Fibroblast of peridontal ligament (primary cell): ENCODE results near the gene CADPS2.

Experiments
- DNase-seq: peaks from one replicate; pipeline ENCODE4 v3.0.0-alpha.2; 2010; ENCODE audit errors: extremely low read depth

CADPS2 gene

GRCh38 chr7:122311734-122312450 is 574.4 kb downstream of the CADPS2 start:
- no peak for DNase-seq

- no peak for DNase-seq
Observed at GRCh38 chr7:122311050-122311700, 575.1 kb downstream of the CADPS2 start.

- DNase-seq, result peak; percentile 30
Observed at GRCh38 chr7:122310119-122311021, 575.9 kb downstream of the CADPS2 start.

GRCh38 chr7:122309421-122309820 is 576.8 kb downstream of the CADPS2 start:
- no peak for DNase-seq

GRCh38 chr7:122307228-122307621 is 579.0 kb downstream of the CADPS2 start:
- no peak for DNase-seq

- DNase-seq, result no peak
Observed at GRCh38 chr7:122306320-122307227, 579.7 kb downstream of the CADPS2 start.

- no peak for DNase-seq
Observed at GRCh38 chr7:122305475-122306319, 580.6 kb downstream of the CADPS2 start.

GRCh38 chr7:122304996-122305421 is 581.3 kb downstream of the CADPS2 start:
- DNase-seq, result peak; percentile 64

GRCh38 chr7:122304319-122304975 is 581.8 kb downstream of the CADPS2 start, which contains the start of gene FEZF1:
TSS of gene FEZF1 (minus strand) at chr7:122304750. CDS start at chr7:122304437, 313 bp downstream.
- DNase-seq, result no peak

GRCh38 chr7:122303531-122304318 is 582.5 kb downstream of the CADPS2 start:
- DNase-seq, result no peak

GRCh38 chr7:122302761-122303530 is 583.3 kb downstream of the CADPS2 start:
- DNase-seq, result no peak

- no peak for DNase-seq
Observed at GRCh38 chr7:122301858-122302760, 584.2 kb downstream of the CADPS2 start.

GRCh38 chr7:122300956-122301833 is 585.1 kb downstream of the CADPS2 start:
- DNase-seq, result no peak

GRCh38 chr7:122300211-122300932 is 585.9 kb downstream of the CADPS2 start:
- no peak for DNase-seq

GRCh38 chr7:122299624-122300210 is 586.5 kb downstream of the CADPS2 start:
- DNase-seq, result no peak
